Dedifferentiated amniotic fluid mesenchymal stem cell (primary cell): ENCODE results near the gene ARHGEF38.

Experiments
- DNase-seq: peaks from one replicate; pipeline ENCODE4 v3.0.0-alpha.2; 2016; ENCODE audit errors: extremely low spot score

The ARHGEF38 gene

GRCh38 chr4:105558277-105558676, 5.9 kb downstream of the ARHGEF38 start:
- no peak for DNase-seq

- no peak for DNase-seq
Observed at GRCh38 chr4:105560421-105560848, 8.0 kb downstream of the ARHGEF38 start.

DNA sequence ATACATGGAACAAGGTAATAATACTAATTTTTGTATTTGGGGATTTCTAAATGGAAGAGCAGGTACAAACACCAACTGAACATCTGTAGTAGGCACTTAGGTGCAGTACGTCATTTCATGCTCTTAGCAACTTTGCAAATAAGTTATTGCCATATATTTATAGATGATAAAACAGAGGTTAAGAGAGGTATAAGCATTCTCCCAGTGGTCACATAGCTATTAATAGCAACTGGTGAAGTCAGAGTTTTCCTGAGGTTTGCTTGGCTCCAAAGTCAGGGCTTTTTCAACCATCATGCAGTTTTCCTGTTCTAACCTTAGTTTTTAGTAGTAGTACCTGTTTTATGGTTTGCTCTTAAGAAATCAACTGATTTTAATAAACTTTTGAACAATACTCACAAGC, 10.9 kb downstream of the ARHGEF38 start:
- DNase-seq, result no peak

DNA sequence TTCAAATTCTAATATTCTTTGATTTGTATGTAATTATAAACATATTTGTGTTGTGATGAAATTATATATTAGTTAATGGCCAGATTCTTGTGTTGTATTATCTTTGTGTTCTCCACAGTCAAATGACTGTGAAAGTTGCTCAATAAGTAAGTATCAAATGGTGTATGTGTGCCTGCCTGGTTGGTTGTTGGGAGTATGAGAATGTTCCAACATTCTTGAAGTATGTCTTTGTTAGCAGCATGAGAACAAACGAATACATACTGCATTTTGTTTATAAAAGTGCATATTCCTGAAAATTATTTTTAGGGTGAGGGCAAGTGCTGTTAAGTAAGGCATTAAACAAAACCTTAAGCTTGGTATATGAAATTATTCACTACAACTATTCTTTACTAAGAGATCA, 16.2 kb downstream of the ARHGEF38 start:
- no peak for DNase-seq

DNA sequence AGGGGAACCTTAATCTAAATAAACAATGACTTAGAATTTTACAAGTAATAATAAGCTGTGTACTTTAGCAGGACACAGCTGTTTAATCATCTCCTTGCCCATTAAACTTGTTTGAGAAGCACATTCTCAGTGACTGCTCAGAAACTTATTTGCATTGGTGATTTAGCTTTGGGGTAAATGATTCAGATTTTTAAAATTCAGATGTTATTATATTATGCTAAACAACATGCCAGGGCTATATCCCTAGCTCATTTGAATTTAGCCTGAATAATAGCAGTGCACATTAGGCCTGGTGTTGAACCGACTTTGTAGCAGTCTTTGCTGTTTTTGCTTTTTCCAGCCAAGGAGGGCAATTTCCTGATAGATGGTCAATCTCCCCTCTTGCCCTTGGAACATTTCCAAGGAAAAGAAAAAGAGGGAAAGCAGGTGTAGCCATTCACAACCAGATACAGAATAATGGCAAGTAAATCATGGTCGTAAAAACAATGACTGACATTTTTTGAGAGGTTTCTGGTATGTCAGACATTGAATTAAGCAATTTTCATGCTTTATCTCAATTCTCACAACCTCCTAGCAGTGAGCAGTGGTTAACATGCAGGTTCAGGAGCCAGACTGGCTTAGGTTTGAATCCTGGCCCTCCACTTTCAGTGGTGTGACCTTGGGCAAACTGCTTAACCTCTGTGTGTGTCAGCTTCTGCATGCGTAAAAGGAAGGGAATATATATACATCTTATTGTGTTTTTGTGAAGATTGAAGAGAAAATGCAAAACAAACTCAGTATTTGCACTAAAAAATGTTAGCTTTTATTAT, 16.8 kb downstream of the ARHGEF38 start:
- DNase-seq, result no peak

GRCh38 chr4:105569866-105570236, 17.4 kb downstream of the ARHGEF38 start:
- DNase-seq, result no peak

GRCh38 chr4:105572296-105572695, 19.9 kb downstream of the ARHGEF38 start:
- no peak for DNase-seq

DNA sequence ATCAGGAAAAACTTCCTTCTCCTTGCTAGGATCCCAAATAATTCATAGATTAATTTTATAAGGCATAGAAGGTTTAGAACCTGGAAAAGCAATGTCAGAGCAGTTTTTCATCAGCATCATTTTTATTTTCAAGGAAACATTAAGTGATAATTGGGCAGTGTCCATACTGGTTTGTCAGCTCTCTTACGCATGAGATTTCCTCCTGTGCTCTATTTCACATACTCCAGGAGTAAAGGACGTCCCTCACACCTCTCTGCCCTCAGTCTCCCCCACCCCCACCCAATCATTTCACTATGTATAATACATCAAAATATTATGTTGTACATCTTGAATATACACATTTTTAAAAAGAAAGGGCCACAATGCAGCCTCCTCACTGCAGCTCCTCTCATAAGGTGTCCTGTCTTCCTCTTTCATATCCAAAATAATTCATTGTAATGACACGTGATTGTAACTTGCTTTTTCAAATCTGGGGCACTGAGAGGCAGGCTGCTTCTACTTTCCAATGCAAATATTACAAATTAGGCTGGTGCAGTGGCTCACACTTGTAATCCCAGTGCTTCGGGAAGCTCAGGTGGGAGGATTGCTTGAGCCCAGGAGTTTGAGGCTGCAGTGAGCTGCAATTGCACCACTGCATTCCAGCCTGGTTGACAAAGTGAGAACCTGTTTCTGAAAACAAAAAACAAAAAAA, 34.4 kb downstream of the ARHGEF38 start:
- no peak for DNase-seq

DNA sequence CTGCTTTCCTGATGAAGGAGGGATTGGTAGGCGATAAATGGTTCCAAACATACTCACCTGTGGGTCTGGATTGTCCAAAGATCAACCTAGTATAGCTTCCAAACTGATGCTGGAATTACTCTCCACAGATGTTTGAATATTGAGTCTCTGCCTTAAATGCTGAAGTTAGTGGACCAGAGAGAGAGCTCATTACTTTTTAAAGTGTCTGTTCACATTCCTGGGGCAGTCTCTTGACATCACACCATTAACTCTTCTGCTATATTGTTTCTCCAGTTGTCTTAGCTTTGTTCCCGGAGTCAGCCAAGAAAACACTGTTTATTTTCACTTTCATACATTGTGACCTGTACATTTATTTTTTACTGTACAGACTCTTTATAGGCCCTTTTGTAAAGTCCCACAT, 35.4 kb downstream of the ARHGEF38 start:
- DNase-seq, result no peak

DNA sequence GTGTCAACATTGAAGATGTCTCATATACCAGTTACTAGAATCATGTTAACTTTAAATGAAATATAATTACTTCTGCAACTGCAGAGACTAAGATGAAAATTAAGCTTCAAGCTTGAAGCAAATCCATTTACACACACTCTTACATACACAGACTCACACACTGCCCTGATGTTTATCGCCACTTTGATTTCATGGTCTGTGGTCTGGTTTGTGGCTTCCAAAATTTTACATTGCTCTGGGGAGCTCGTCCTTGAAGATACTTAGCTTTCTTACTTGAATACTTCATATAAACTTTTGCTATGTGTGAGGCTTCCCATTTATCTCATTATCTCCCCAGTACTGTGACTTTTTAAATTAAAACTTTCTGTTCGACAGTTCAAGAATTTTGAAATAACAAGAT, 35.8 kb downstream of the ARHGEF38 start:
- DNase-seq, result no peak

- DNase-seq, result no peak
Observed at GRCh38 chr4:105591573-105591972, 39.2 kb downstream of the ARHGEF38 start.

DNA sequence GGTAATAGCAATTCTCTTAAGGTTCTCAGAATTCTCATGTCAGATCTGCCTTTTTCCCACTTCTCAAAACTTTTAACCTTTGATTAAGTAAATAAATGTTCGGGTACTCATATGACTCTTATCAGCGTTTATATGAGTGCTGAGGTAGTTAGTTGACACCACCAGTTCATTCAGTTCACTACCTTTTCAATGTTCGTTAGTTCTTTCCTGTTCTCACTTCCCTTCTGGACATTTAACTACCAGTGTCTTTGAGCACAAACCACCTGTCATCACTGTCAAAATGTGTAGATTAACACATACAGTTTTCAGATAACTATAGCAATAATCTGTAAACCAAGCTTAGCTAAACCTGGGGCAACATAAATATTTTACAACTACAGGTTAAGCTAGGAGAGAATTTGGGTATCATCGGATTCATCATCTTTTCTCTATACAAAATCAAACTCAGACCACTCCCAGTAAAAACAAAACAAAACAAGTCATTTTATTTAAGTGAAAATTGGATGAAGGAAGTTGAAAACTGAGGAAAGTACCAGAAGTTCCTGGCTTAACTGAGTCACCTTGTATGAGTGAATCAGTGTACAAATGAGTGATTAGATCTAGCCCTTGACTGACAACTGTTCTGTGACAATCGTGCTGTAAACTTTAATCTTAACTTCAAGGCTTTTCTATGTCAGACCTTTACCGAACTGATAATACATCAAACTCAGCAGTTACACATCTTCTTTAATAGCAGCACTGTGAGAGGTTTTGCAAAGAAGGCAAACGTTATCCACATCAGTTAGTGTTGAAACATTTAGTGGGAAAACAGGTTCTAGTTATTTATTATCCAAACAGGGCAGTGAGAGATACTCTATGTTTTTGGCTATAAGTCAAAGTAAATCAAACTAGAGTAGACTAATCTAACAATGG, 41.9 kb downstream of the ARHGEF38 start:
- no peak for DNase-seq

- no peak for DNase-seq
Observed at GRCh38 chr4:105596684-105597083, 44.3 kb downstream of the ARHGEF38 start.

- no peak for DNase-seq
Observed at GRCh38 chr4:105598052-105598451, 45.6 kb downstream of the ARHGEF38 start.

GRCh38 chr4:105598787-105599186, 46.4 kb downstream of the ARHGEF38 start:
- DNase-seq, result no peak

DNA sequence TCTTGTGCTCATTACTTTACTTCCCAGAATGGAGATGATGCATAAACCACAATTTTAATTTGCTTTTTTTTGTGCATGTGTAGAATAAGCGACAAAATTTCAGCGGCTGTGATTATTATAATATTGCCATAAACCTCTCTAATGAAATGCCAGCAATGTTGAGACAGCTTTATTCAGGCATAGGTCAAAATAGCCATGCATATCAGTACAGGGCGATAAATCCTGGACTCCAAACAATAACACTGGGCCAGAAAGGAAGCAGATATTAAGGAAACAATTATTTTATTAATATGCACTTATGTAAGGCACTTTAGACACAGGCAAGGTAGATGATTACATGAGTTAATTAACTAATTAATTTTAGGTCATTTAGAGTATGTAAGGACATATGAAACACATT, 47.1 kb downstream of the ARHGEF38 start:
- no peak for DNase-seq

- no peak for DNase-seq
Observed at GRCh38 chr4:105599932-105600655, 47.7 kb downstream of the ARHGEF38 start.

- no peak for DNase-seq
Observed at GRCh38 chr4:105600951-105601350, 48.5 kb downstream of the ARHGEF38 start.

DNA sequence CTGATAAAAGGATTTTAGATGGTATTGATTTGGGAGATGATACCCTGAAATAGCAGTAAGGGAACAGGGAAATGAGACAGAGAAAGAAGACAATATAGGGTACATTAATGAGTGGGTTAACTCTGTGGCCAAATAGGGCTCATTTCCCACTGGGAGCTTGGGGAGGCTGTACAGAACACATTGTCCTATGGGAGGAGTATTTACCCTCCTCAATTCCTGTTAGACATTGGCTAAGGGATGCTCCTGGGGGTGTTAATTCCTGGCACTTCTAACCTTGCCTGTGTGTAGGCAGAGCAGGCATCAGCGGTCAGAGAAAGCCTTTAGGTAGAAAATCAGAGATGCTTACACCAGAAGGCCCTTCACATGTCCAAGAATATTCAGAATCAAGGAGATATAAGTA, 49.0 kb downstream of the ARHGEF38 start:
- DNase-seq, result no peak

DNA sequence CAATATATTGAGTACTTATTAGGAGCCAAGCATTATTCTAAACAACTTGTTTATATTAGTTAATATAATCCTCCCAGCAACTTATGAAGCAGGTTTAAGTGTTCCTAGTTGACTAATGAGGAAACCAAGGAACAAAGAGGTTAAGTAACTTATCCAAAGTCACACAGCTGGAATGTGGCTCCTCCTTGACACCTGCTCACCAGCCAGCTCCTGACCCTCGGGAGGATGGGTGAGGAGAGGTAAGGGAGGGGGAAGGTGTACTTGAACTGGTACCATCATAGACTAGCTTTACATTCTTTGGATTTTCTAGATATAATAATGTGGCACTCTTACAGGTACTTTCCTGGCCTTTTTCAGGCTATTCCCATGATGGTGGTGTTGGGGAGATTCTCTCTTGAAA, 50.7 kb downstream of the ARHGEF38 start:
- no peak for DNase-seq

DNA sequence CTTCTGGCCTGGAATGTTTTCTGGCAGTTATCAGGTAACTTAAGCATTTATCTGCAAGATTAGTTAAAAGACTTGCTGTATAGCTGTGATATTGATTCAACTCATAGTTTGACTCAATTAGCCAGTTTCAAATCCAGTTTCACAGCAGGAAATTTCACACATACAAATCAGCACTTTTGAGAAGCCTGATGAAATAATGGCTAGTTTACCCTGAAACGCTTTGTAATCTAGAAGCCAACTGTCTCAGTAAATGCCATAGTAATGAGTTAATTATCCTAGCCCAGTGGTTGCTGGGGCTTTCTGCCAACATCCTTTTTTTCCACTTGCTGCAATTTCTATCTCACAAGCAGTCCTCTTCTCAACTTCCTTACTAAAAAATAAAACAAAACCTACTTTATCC, 53.1 kb downstream of the ARHGEF38 start:
- DNase-seq, result peak; percentile 42

GRCh38 chr4:105607876-105608275, 55.5 kb downstream of the ARHGEF38 start:
- no peak for DNase-seq
